HepG2 (cell line): ENCODE measurements around the gene PXDC1. TPM values are rescaled to one million over a fixed set of nuclear protein-coding genes. Genes with fewer than 3 reads are reported as not detected.

ENCODE experiments used
- ETV6 ChIP-seq: sonication (generic); formaldehyde crosslinking; conservative IDR thresholded peaks from 2 replicates; pipeline ENCODE4 v1.4.0; 2020; ENCODE audit warnings: missing genetic modification reagents
- GATAD1 ChIP-seq: IDR thresholded peaks from 2 replicates; pipeline ENCODE4 v1.6.1; 2016; ENCODE audit warnings: missing genetic modification reagents, missing compliant biosample characterization
- GATAD2A ChIP-seq: IDR thresholded peaks from 2 replicates; pipeline ENCODE4 v1.6.1; 2016
- HNF1B ChIP-seq: sonication (generic); formaldehyde crosslinking; IDR thresholded peaks from 2 replicates; pipeline ENCODE4 v1.5.1; 2020; ENCODE audit warnings: mild to moderate bottlenecking, moderate library complexity, missing genetic modification reagents
- JDP2 ChIP-seq: sonication (generic); formaldehyde crosslinking; IDR thresholded peaks from 2 replicates; pipeline ENCODE4 v1.8.1; 2022; ENCODE audit warnings: missing genetic modification reagents, borderline replicate concordance
- SALL1 ChIP-seq: sonication (generic); formaldehyde crosslinking; IDR thresholded peaks from 2 replicates; pipeline ENCODE4 v1.8.0; 2022; ENCODE audit warnings: mild to moderate bottlenecking, missing genetic modification reagents
- SAP130 ChIP-seq: IDR thresholded peaks from 2 replicates; pipeline ENCODE4 v1.6.1; 2016; ENCODE audit warnings: low read depth
- ZNF75D ChIP-seq: sonication (generic); formaldehyde crosslinking; IDR thresholded peaks from 2 replicates; pipeline ENCODE4 v1.8.1; 2023; ENCODE audit warnings: missing genetic modification reagents, mild to moderate bottlenecking, borderline replicate concordance
- polyA plus RNA-seq, 8 experiments: library from polyadenylated mRNA; depleted of rRNA in 3 of 8; stranded (reverse) in 7 of 8; unstranded in 1 of 8; fragments of >200 nt; fragmentation: Illumina TruSeq in 4 of 8; extraction: Trizol in 4 of 8; gene quantifications; 2 replicates each; pipeline versions ENCODE4 v1.2.1 to v1.2.3, GENCODE V29; 2011 to 2016; ENCODE audit warnings: low read depth in 4 of 8, missing spikeins in 1 of 8, mixed read lengths in 1 of 8; ENCODE audit not compliant: insufficient read depth in 1 of 8
- total RNA-seq, 5 experiments: library from RNA; depleted of rRNA; stranded (reverse); fragments of >200 nt; fragmentation: Illumina TruSeq; extraction: Trizol; gene quantifications; 2 replicates each; pipeline ENCODE4 v1.2.3, GENCODE V29; 2016; ENCODE audit warnings: low read depth in 1 of 5
- TF ChIP-seq, protein P1 (sequence below): sonication (generic); formaldehyde crosslinking; conservative IDR thresholded peaks from 2 replicates; pipeline ENCODE4 v1.8.1; 2023; ENCODE audit warnings: missing genetic modification reagents
- TF ChIP-seq, protein P2 (sequence below): sonication (generic); formaldehyde crosslinking; IDR thresholded peaks from 2 replicates; pipeline ENCODE4 v1.8.1; 2023; ENCODE audit warnings: mild to moderate bottlenecking, missing genetic modification reagents
- TF ChIP-seq, protein P3 (sequence below): sonication (generic); formaldehyde crosslinking; conservative IDR thresholded peaks from 2 replicates; pipeline ENCODE4 v1.4.0; 2020; ENCODE audit warnings: missing genetic modification reagents
- TF ChIP-seq, protein P4 (sequence below): sonication (generic); formaldehyde crosslinking; IDR thresholded peaks from 2 replicates; pipeline ENCODE4 v1.4.0; 2020; ENCODE audit warnings: mild to moderate bottlenecking, missing genetic modification reagents
- TF ChIP-seq, protein P5 (sequence below): IDR thresholded peaks from 2 replicates; pipeline ENCODE4 v1.6.1; 2016; ENCODE audit warnings: mild to moderate bottlenecking, missing biosample characterization, missing genetic modification reagents
- TF ChIP-seq, protein P6 (sequence below): sonication (generic); formaldehyde crosslinking; IDR thresholded peaks from 2 replicates; pipeline ENCODE4 v1.5.1; 2020; ENCODE audit warnings: mild to moderate bottlenecking, missing genetic modification reagents, moderate library complexity

Gene PXDC1
- total and polyA plus RNA-seq, 2 of the 13 experiments (the other 11 are each of a cell fraction or from before 2014, with no cell fraction given) = 32.4 to 34.7 TPM

- TF ChIP-seq, protein P1, sequence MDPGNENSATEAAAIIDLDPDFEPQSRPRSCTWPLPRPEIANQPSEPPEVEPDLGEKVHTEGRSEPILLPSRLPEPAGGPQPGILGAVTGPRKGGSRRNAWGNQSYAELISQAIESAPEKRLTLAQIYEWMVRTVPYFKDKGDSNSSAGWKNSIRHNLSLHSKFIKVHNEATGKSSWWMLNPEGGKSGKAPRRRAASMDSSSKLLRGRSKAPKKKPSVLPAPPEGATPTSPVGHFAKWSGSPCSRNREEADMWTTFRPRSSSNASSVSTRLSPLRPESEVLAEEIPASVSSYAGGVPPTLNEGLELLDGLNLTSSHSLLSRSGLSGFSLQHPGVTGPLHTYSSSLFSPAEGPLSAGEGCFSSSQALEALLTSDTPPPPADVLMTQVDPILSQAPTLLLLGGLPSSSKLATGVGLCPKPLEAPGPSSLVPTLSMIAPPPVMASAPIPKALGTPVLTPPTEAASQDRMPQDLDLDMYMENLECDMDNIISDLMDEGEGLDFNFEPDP (CRISPR knock-in tag) = no peak
- TF ChIP-seq ZNF75D (CRISPR knock-in tag) = no peak
- no peak for TF ChIP-seq GATAD1 (CRISPR knock-in tag)
- TF ChIP-seq SALL1 (CRISPR knock-in tag) = peak; percentile 14; the same call in 1 of the 2 replicates
- TF ChIP-seq HNF1B (CRISPR knock-in tag) = peak; percentile 8; the same call in 1 of the 2 replicates
- TF ChIP-seq GATAD2A (CRISPR knock-in tag) = 0 out of 2 replicates have a peak, but pooled peaks have one; percentile 7
- TF ChIP-seq, protein P2, sequence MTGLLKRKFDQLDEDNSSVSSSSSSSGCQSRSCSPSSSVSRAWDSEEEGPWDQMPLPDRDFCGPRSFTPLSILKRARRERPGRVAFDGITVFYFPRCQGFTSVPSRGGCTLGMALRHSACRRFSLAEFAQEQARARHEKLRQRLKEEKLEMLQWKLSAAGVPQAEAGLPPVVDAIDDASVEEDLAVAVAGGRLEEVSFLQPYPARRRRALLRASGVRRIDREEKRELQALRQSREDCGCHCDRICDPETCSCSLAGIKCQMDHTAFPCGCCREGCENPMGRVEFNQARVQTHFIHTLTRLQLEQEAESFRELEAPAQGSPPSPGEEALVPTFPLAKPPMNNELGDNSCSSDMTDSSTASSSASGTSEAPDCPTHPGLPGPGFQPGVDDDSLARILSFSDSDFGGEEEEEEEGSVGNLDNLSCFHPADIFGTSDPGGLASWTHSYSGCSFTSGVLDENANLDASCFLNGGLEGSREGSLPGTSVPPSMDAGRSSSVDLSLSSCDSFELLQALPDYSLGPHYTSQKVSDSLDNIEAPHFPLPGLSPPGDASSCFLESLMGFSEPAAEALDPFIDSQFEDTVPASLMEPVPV (CRISPR knock-in tag) = peak; percentile 50; the same call in 1 of the 2 replicates
- TF ChIP-seq JDP2 (CRISPR knock-in tag) = no peak
- TF ChIP-seq, protein P3, sequence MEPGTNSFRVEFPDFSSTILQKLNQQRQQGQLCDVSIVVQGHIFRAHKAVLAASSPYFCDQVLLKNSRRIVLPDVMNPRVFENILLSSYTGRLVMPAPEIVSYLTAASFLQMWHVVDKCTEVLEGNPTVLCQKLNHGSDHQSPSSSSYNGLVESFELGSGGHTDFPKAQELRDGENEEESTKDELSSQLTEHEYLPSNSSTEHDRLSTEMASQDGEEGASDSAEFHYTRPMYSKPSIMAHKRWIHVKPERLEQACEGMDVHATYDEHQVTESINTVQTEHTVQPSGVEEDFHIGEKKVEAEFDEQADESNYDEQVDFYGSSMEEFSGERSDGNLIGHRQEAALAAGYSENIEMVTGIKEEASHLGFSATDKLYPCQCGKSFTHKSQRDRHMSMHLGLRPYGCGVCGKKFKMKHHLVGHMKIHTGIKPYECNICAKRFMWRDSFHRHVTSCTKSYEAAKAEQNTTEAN (CRISPR knock-in tag) = no peak
- TF ChIP-seq, protein P4, sequence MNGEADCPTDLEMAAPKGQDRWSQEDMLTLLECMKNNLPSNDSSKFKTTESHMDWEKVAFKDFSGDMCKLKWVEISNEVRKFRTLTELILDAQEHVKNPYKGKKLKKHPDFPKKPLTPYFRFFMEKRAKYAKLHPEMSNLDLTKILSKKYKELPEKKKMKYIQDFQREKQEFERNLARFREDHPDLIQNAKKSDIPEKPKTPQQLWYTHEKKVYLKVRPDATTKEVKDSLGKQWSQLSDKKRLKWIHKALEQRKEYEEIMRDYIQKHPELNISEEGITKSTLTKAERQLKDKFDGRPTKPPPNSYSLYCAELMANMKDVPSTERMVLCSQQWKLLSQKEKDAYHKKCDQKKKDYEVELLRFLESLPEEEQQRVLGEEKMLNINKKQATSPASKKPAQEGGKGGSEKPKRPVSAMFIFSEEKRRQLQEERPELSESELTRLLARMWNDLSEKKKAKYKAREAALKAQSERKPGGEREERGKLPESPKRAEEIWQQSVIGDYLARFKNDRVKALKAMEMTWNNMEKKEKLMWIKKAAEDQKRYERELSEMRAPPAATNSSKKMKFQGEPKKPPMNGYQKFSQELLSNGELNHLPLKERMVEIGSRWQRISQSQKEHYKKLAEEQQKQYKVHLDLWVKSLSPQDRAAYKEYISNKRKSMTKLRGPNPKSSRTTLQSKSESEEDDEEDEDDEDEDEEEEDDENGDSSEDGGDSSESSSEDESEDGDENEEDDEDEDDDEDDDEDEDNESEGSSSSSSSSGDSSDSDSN = peak; percentile 26; the same call in 1 of the 2 replicates
- TF ChIP-seq SAP130 (CRISPR knock-in tag) = peak; percentile 51
- TF ChIP-seq, protein P5, sequence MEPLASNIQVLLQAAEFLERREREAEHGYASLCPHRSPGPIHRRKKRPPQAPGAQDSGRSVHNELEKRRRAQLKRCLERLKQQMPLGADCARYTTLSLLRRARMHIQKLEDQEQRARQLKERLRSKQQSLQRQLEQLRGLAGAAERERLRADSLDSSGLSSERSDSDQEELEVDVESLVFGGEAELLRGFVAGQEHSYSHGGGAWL (CRISPR knock-in tag) = 0 out of 2 replicates have a peak, but pooled peaks have one; percentile 33
- TF ChIP-seq, protein P6, sequence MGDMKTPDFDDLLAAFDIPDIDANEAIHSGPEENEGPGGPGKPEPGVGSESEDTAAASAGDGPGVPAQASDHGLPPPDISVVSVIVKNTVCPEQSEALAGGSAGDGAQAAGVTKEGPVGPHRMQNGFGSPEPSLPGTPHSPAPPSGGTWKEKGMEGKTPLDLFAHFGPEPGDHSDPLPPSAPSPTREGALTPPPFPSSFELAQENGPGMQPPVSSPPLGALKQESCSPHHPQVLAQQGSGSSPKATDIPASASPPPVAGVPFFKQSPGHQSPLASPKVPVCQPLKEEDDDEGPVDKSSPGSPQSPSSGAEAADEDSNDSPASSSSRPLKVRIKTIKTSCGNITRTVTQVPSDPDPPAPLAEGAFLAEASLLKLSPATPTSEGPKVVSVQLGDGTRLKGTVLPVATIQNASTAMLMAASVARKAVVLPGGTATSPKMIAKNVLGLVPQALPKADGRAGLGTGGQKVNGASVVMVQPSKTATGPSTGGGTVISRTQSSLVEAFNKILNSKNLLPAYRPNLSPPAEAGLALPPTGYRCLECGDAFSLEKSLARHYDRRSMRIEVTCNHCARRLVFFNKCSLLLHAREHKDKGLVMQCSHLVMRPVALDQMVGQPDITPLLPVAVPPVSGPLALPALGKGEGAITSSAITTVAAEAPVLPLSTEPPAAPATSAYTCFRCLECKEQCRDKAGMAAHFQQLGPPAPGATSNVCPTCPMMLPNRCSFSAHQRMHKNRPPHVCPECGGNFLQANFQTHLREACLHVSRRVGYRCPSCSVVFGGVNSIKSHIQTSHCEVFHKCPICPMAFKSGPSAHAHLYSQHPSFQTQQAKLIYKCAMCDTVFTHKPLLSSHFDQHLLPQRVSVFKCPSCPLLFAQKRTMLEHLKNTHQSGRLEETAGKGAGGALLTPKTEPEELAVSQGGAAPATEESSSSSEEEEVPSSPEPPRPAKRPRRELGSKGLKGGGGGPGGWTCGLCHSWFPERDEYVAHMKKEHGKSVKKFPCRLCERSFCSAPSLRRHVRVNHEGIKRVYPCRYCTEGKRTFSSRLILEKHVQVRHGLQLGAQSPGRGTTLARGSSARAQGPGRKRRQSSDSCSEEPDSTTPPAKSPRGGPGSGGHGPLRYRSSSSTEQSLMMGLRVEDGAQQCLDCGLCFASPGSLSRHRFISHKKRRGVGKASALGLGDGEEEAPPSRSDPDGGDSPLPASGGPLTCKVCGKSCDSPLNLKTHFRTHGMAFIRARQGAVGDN (CRISPR knock-in tag) = peak; percentile 21; the same call in 1 of the 2 replicates
- no peak for TF ChIP-seq ETV6 (CRISPR knock-in tag)
These were observed 2.3 kb downstream of the PXDC1 start (continued) for GRCh38 chr6:3749067-3749841.
